ENCODE data around the gene IL26. TPM values are rescaled to one million over a fixed set of nuclear protein-coding genes. Genes with fewer than 3 reads are reported as not detected.

Gene IL26
- total and polyA plus RNA-seq, 5 experiments from 2014 or later, result 0.54 TPM; not detected in 4

- H3K27me3 Mint-ChIP-seq, result peaks cover 0 to 1% (median 0%) of the 10 kb centered on the region in 5 donors
Measured at GRCh38 chr12:68237078-68237477, 11.5 kb upstream of the IL26 start.

GRCh38 chr12:68236421-68237059 is 10.9 kb upstream of the IL26 start:
- peaks cover 0 to 2% (median 0%) of the 10 kb centered on the region in 3 donors for H3K36me3 Mint-ChIP-seq
- peak overlapping the region; percentile 86 to 99 (median 96) for H3K27ac Mint-ChIP-seq
- peaks cover 0 to 1% (median 0%) of the 10 kb centered on the region in 5 donors for H3K27me3 Mint-ChIP-seq
- ATAC-seq (peak; percentile 78 to 92), DNase-seq (peak in 9 of 10 donors; percentile 6 to 69 (median 38))
- POLR2A ChIA-PET, result interaction anchor here (0.5 to 1.1 kb wide), 2 partner anchors 48 to 95 kb away, joined by 3 to 4 read pairs; partner anchors contain the start of gene MDM1
- peaks cover 29 to 53% (median 49%) of the 10 kb centered on the region in 4 donors for H3K4me1 Mint-ChIP-seq
- H3K4me3 Mint-ChIP-seq, result peak overlapping the region; percentile 83 to 97 (median 92)
- peaks cover 0 to 2% (median 0%) of the 10 kb centered on the region in 9 donors for H3K9me3 Mint-ChIP-seq

More at GRCh38 chr12:68237078-68237477, 11.5 kb upstream of the IL26 start:
- peak overlapping the region; percentile 86 to 99 (median 96) for H3K27ac Mint-ChIP-seq
- peaks cover 29 to 53% (median 51%) of the 10 kb centered on the region in 4 donors for H3K4me1 Mint-ChIP-seq
- H3K9me3 Mint-ChIP-seq, result peaks cover 0 to 2% (median 0%) of the 10 kb centered on the region in 9 donors
- DNase-seq (peak in 1 of 10 donors; percentile 5), ATAC-seq (no peak)
- peak overlapping the region; percentile 83 to 97 (median 92) for H3K4me3 Mint-ChIP-seq
- POLR2A ChIA-PET, result interaction anchor here (1.1 kb wide), 1 partner anchor 95 kb away, joined by 4 read pairs; the partner anchor contains the start of gene MDM1
- peaks cover 0 to 2% (median 0%) of the 10 kb centered on the region in 3 donors for H3K36me3 Mint-ChIP-seq

- POLR2A ChIA-PET, result interaction anchor here (0.5 kb wide), 1 partner anchor 49 kb away, joined by 3 read pairs; no protein-coding TSS in a partner anchor
- DNase-seq (no peak), ATAC-seq (no peak)
- Mint-ChIP-seq H3K27ac (peak overlapping the region in 9 of 10 donors; percentile 61 to 99 (median 90)), H3K9me3 (peaks cover 0 to 2% (median 0%) of the 10 kb centered on the region in 9 donors), H3K27me3 (peaks cover 0 to 1% (median 0%) of the 10 kb centered on the region in 5 donors), H3K4me3 (peak overlapping the region in 7 of 10 donors; percentile 48 to 97 (median 94)), H3K36me3 (peaks cover 0 to 2% (median 0%) of the 10 kb centered on the region in 3 donors), H3K4me1 (peaks cover 22 to 44% (median 40%) of the 10 kb centered on the region in 4 donors)
Measured at GRCh38 chr12:68235576-68235975, 10.0 kb upstream of the IL26 start.

- Mint-ChIP-seq H3K27me3 (peaks cover 0 to 1% (median 0%) of the 10 kb centered on the region in 5 donors), H3K4me3 (no peak overlapping the region), H3K36me3 (peaks cover 0 to 2% (median 0%) of the 10 kb centered on the region in 3 donors), H3K4me1 (peaks cover 20 to 36% (median 31%) of the 10 kb centered on the region in 4 donors), H3K27ac (peak overlapping the region in 1 of 10 donors; percentile 13), H3K9me3 (peaks cover 0 to 2% (median 0%) of the 10 kb centered on the region in 9 donors)
- POLR2A ChIA-PET, result interaction anchor here (0.6 to 1.6 kb wide), 2 partner anchors 12 to 771 kb away, joined by 4 to 5 read pairs; no protein-coding TSS in a partner anchor
- DNase-seq (no peak), ATAC-seq (peak in 1 of 2 donors; percentile 39)
Measured at GRCh38 chr12:68234140-68234539, 8.5 kb upstream of the IL26 start.

GRCh38 chr12:68233498-68233897 is 7.9 kb upstream of the IL26 start:
- Mint-ChIP-seq H3K4me1 (peaks cover 20 to 36% (median 30%) of the 10 kb centered on the region in 4 donors), H3K36me3 (peaks cover 0 to 2% (median 0%) of the 10 kb centered on the region in 3 donors), H3K27ac (no peak overlapping the region), H3K4me3 (no peak overlapping the region), H3K27me3 (peaks cover 0 to 1% (median 0%) of the 10 kb centered on the region in 5 donors), H3K9me3 (peaks cover 0 to 2% (median 0%) of the 10 kb centered on the region in 9 donors)
- POLR2A ChIA-PET, result interaction anchor here (1.6 kb wide), 1 partner anchor 11 kb away, joined by 4 read pairs; no protein-coding TSS in a partner anchor
- ATAC-seq, result no peak
- no peak for DNase-seq

GRCh38 chr12:68231691-68232090 is 6.1 kb upstream of the IL26 start:
- ATAC-seq (no peak), DNase-seq (no peak)
- Mint-ChIP-seq H3K4me1 (peaks cover 7 to 22% (median 17%) of the 10 kb centered on the region in 4 donors), H3K36me3 (no peaks in the 10 kb centered on the region), H3K27me3 (peaks cover 0 to 1% (median 0%) of the 10 kb centered on the region in 5 donors), H3K9me3 (no peaks in the 10 kb centered on the region), H3K27ac (no peak overlapping the region), H3K4me3 (no peak overlapping the region)
- POLR2A ChIA-PET, result interaction anchor here (0.6 kb wide), 1 partner anchor 415 kb away, joined by 3 read pairs; no protein-coding TSS in a partner anchor

- Mint-ChIP-seq H3K36me3 (no peaks in the 10 kb centered on the region), H3K4me1 (peaks cover 5 to 17% (median 13%) of the 10 kb centered on the region in 4 donors), H3K27me3 (peaks cover 0 to 1% (median 0%) of the 10 kb centered on the region in 5 donors), H3K27ac (no peak overlapping the region), H3K9me3 (no peaks in the 10 kb centered on the region), H3K4me3 (no peak overlapping the region)
- DNase-seq (no peak), ATAC-seq (no peak)
- POLR2A ChIA-PET, result interaction anchor here (0.6 kb wide), 2 partner anchors 416 to 445 kb away, joined by 3 to 5 read pairs; no protein-coding TSS in a partner anchor
Measured at GRCh38 chr12:68231229-68231628, 5.6 kb upstream of the IL26 start.

GRCh38 chr12:68229956-68230355 is 4.3 kb upstream of the IL26 start:
- Mint-ChIP-seq H3K36me3 (no peaks in the 10 kb centered on the region), H3K4me1 (peaks cover 3 to 10% (median 4%) of the 10 kb centered on the region in 4 donors), H3K27me3 (no peaks in the 10 kb centered on the region), H3K9me3 (no peaks in the 10 kb centered on the region), H3K27ac (no peak overlapping the region), H3K4me3 (no peak overlapping the region)
- POLR2A ChIA-PET, result no interaction called here
- no peak for DNase-seq
- no peak for ATAC-seq

GRCh38 chr12:68227356-68227755 is 1.7 kb upstream of the IL26 start:
- POLR2A ChIA-PET, result no interaction called here
- Mint-ChIP-seq H3K27me3 (no peaks in the 10 kb centered on the region), H3K4me3 (no peak overlapping the region), H3K27ac (no peak overlapping the region), H3K4me1 (peaks cover 3 to 9% (median 7%) of the 10 kb centered on the region in 4 donors), H3K36me3 (no peaks in the 10 kb centered on the region), H3K9me3 (no peaks in the 10 kb centered on the region)
- ATAC-seq (no peak), DNase-seq (no peak)

- Mint-ChIP-seq H3K36me3 (no peaks in the 10 kb centered on the region), H3K4me1 (peaks cover 3 to 9% (median 7%) of the 10 kb centered on the region in 4 donors), H3K27ac (no peak overlapping the region), H3K9me3 (no peaks in the 10 kb centered on the region), H3K27me3 (no peaks in the 10 kb centered on the region), H3K4me3 (no peak overlapping the region)
- ATAC-seq (no peak), DNase-seq (no peak)
- POLR2A ChIA-PET, result no interaction called here
Measured at GRCh38 chr12:68224613-68225285, 861 bp downstream of the IL26 start.

GRCh38 chr12:68223067-68223747 is 2.4 kb downstream of the IL26 start:
- Mint-ChIP-seq H3K27ac (peak overlapping the region in 5 of 10 donors; percentile 31 to 82 (median 60)), H3K4me3 (peak overlapping the region; percentile 0 to 80 (median 70)), H3K36me3 (no peaks in the 10 kb centered on the region), H3K4me1 (peaks cover 3 to 9% (median 7%) of the 10 kb centered on the region in 4 donors), H3K27me3 (peaks cover 0 to 2% (median 0%) of the 10 kb centered on the region in 5 donors), H3K9me3 (no peaks in the 10 kb centered on the region)
- POLR2A ChIA-PET, result interaction anchor here (0.9 to 1.7 kb wide), 5 partner anchors 11 to 55 kb away, joined by 3 to 8 read pairs (median 3); no protein-coding TSS in a partner anchor
- peak; percentile 95 to 99 for ATAC-seq
- peak; percentile 47 to 84 (median 66) for DNase-seq

GRCh38 chr12:68222326-68222725 is 3.3 kb downstream of the IL26 start:
- H3K27ac Mint-ChIP-seq, result no peak overlapping the region
- POLR2A ChIA-PET, result interaction anchor here (0.9 to 1.7 kb wide), 4 partner anchors 12 to 98 kb away, joined by 3 to 8 read pairs (median 4); no protein-coding TSS in a partner anchor
- no peak overlapping the region for H3K4me3 Mint-ChIP-seq
- DNase-seq (no peak), ATAC-seq (no peak)
- H3K4me1 Mint-ChIP-seq, result peaks cover 3 to 9% (median 7%) of the 10 kb centered on the region in 4 donors
- peaks cover 0 to 4% (median 0%) of the 10 kb centered on the region in 5 donors for H3K27me3 Mint-ChIP-seq
- H3K36me3 Mint-ChIP-seq, result no peaks in the 10 kb centered on the region
- H3K9me3 Mint-ChIP-seq, result no peaks in the 10 kb centered on the region
